Spleen (tissue), 11 donors: ENCODE data around the gene CMTM6. TPM values are rescaled to one million over a fixed set of nuclear protein-coding genes. Genes with fewer than 3 reads are reported as not detected.

Experiments
- DNase-seq: peaks from one replicate; pipeline ENCODE4 v3.0.0-alpha.2; 2020
- H3K27ac ChIP-seq, 8 donors: fragments of 200-600 bp; sonication (generic) in 7 of 8; 1 replicate in 4 of 8; 2 replicates in 4 of 8; pipeline versions ENCODE4 v1.5.0 to v1.8.0; 2016 to 2021; ENCODE audit warnings: inconsistent platforms in 4 of 8, mild to moderate bottlenecking in 4 of 8, moderate library complexity in 1 of 8
- H3K27me3 ChIP-seq, 7 donors: fragments of 200-600 bp; sonication (generic) in 6 of 7; replicated peaks in 1 of 7; 1 replicate in 4 of 7; 2 replicates in 3 of 7; pipeline versions ENCODE4 v1.5.0 to v1.8.0; 2016 to 2021; ENCODE audit warnings: inconsistent platforms in 3 of 7, mild to moderate bottlenecking in 1 of 7
- H3K36me3 ChIP-seq, 6 donors: fragments of 200-600 bp; sonication (generic) in 5 of 6; 1 replicate in 4 of 6; 2 replicates in 2 of 6; pipeline versions ENCODE4 v1.5.0 to v1.8.0; 2016 to 2021; ENCODE audit warnings: inconsistent platforms in 2 of 6
- H3K4me1 ChIP-seq, 6 donors: fragments of 200-600 bp; sonication (generic) in 5 of 6; 1 replicate in 3 of 6; 2 replicates in 3 of 6; pipeline versions ENCODE4 v1.5.0 to v1.8.0; 2016 to 2021; ENCODE audit warnings: inconsistent platforms in 3 of 6
- H3K4me3 ChIP-seq, 8 donors: fragments of 200-600 bp; sonication (generic) in 7 of 8; 1 replicate in 4 of 8; 2 replicates in 4 of 8; pipeline versions ENCODE4 v1.5.0 to v1.8.0; 2016 to 2021; ENCODE audit warnings: inconsistent platforms in 4 of 8, mild to moderate bottlenecking in 4 of 8, moderate library complexity in 2 of 8
- H3K9me3 ChIP-seq, 8 donors: fragments of 200-600 bp; sonication (generic) in 7 of 8; 1 replicate in 4 of 8; 2 replicates in 4 of 8; pipeline versions ENCODE4 v1.5.0 to v1.8.0; 2016 to 2021; ENCODE audit warnings: inconsistent platforms in 4 of 8
- POLR2A ChIP-seq, 3 donors: fragments of 450-650 bp; IDR thresholded peaks; one replicate each; pipeline ENCODE4 v1.5.1; 2017; ENCODE audit warnings: antibody characterized with exemption in 3 of 3, mild to moderate bottlenecking in 1 of 3
- POLR2AphosphoS5 ChIP-seq, 3 donors: sonication (generic); formaldehyde crosslinking; IDR thresholded peaks; one replicate each; pipeline ENCODE4 v1.5.1; 2017; ENCODE audit warnings: antibody characterized with exemption in 3 of 3
- WGBS, 5 donors: extraction: QIAGEN DNeasy Blood & Tissue Kit in 3 of 5; methylation state at CpG; one replicate each; pipeline versions ENCODE4 v1.1.5 to v1.1.7; 2013 to 2018; 5-methylcytosine and 5-hydroxymethylcytosine counted together
- intact Hi-C: fragments of 100-400 bp; cut with DNase I; formaldehyde crosslinking; loops from one replicate; pipeline ENCODE4 v1.15.0; 2023; ENCODE audit warnings: low total_unique reads
- polyA plus RNA-seq, 3 donors: library from polyadenylated mRNA; stranded (reverse); fragments of 200-250 nt; gene quantifications; one replicate each; pipeline ENCODE4 v1.2.1, GENCODE V29; 2013
- total RNA-seq, 7 donors: library from RNA; depleted of rRNA in 3 of 7; stranded (reverse); fragments of >200 nt in 3 of 7; fragmentation: NEBNext Ultra II Directional in 4 of 7; extraction: Animal tissue kit (Norgen Biotek cat#: 25700) in 4 of 7; gene quantifications; one replicate each; pipeline versions ENCODE4 v1.1.0 to v1.2.1, GENCODE V29; 2016 to 2021
- TF ChIP-seq, protein P1 (sequence below), 11 experiments: fragments of 200-600 bp in 7 of 11; fragments of 450-650 bp in 4 of 11; sonication (generic) in 4 of 11; IDR thresholded peaks in 8 of 11; conservative IDR thresholded peaks in 3 of 11; 1 replicate in 7 of 11; 2 replicates in 4 of 11; pipeline versions ENCODE4 v1.4.0 to v1.8.0; 2016 to 2021; ENCODE audit warnings: antibody characterized with exemption in 11 of 11, inconsistent platforms in 4 of 11, mild to moderate bottlenecking in 1 of 11
- donor health status: healthy with polysubstance abuse.
- donor health status: DM: no; HTN: no; CAD: no; lungs with moderate emphysema.
- donor health status: DM: no; HTN: no; CAD: no.
- donor health status: Bipolar disorder and iron deficiency.
- donor health status: healthy.
- donor health status: DM: no; HTN: no; CAD: no.
- donor health status: DM: yes; HTN: yes; CAD: no.

The CMTM6 gene
- total and polyA plus RNA-seq, 10 donors, result 26.6 to 116 (median 75.4) TPM

DNA sequence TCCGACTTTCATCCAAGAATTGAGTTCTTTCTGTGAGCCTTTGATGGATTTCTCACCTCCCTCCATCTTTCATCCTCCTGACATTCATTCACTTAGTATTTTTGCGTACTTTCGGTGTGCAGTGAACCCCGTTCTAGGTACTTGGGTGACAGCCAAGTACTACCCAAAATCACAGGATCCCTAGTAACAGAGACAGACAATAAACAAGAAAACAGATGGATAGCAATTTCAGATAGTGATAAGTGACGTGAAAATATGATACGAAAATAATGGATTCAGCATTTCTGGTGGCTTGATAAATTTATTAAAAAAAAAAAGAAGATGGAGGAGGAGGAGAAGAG is 264 bp upstream of the CMTM6 start:
- TF ChIP-seq POLR2A (IDR thresholded peaks at IDR 0.05) (no peak), POLR2AphosphoS5 (IDR thresholded peaks at IDR 0.05) (no peak)

GRCh38 chr3:32501783-32502117 is 902 bp downstream of the CMTM6 start:
- intact Hi-C loops, result no loop called here
- Histone ChIP-seq H3K4me3 (peak overlapping the region; percentile 65 to 98 (median 87)), H3K27ac (peak overlapping the region; percentile 90 to 100 (median 99)), H3K9me3 (no peaks in the 10 kb centered on the region), H3K36me3 (peaks cover 0 to 7% (median 0%) of the 10 kb centered on the region in 6 donors), H3K27me3 (no peaks in the 10 kb centered on the region), H3K4me1 (peaks cover 8 to 59% (median 51%) of the 10 kb centered on the region in 6 donors)
- 1 to 6% (median 4%) methylated on average over 4 of the region's 4 CpGs for WGBS, 5 donors
- no peak for DNase-seq
- TF ChIP-seq POLR2A (IDR thresholded peaks at IDR 0.05) (no peak), POLR2AphosphoS5 (IDR thresholded peaks at IDR 0.05) (no peak)
- TF ChIP-seq, protein P1, sequence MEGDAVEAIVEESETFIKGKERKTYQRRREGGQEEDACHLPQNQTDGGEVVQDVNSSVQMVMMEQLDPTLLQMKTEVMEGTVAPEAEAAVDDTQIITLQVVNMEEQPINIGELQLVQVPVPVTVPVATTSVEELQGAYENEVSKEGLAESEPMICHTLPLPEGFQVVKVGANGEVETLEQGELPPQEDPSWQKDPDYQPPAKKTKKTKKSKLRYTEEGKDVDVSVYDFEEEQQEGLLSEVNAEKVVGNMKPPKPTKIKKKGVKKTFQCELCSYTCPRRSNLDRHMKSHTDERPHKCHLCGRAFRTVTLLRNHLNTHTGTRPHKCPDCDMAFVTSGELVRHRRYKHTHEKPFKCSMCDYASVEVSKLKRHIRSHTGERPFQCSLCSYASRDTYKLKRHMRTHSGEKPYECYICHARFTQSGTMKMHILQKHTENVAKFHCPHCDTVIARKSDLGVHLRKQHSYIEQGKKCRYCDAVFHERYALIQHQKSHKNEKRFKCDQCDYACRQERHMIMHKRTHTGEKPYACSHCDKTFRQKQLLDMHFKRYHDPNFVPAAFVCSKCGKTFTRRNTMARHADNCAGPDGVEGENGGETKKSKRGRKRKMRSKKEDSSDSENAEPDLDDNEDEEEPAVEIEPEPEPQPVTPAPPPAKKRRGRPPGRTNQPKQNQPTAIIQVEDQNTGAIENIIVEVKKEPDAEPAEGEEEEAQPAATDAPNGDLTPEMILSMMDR (IDR thresholded peaks at IDR 0.05 in 8 of 11, conservative IDR thresholded peaks at IDR 0.05 in 3 of 11), result no peak

More for the DNA sequence above, 264 bp upstream of the CMTM6 start:
- Histone ChIP-seq H3K27me3 (no peaks in the 10 kb centered on the region), H3K36me3 (peaks cover 0 to 4% (median 0%) of the 10 kb centered on the region in 6 donors), H3K4me3 (peak overlapping the region; percentile 65 to 98 (median 87)), H3K4me1 (peaks cover 8 to 49% (median 43%) of the 10 kb centered on the region in 6 donors), H3K27ac (peak overlapping the region; percentile 90 to 100 (median 99)), H3K9me3 (no peaks in the 10 kb centered on the region)
- 0 to 4% (median 1%) methylated on average over 6 of the region's 6 CpGs for WGBS, 5 donors
- intact Hi-C loops, result no loop called here
- DNase-seq, result no peak

GRCh38 chr3:32500880-32501782 is 1.5 kb downstream of the CMTM6 start:
- TF ChIP-seq, protein P1 (IDR thresholded peaks at IDR 0.05 in 8 of 11, conservative IDR thresholded peaks at IDR 0.05 in 3 of 11), result no peak
- TF ChIP-seq POLR2A (IDR thresholded peaks at IDR 0.05), result no peak
- no peak for TF ChIP-seq POLR2AphosphoS5 (IDR thresholded peaks at IDR 0.05)
- H3K4me1 ChIP-seq, result peaks cover 8 to 65% (median 56%) of the 10 kb centered on the region in 6 donors
- peak overlapping the region; percentile 90 to 100 (median 99) for H3K27ac ChIP-seq
- peaks cover 0 to 10% (median 0%) of the 10 kb centered on the region in 6 donors for H3K36me3 ChIP-seq
- intact Hi-C loops, result no loop called here
- peak overlapping the region; percentile 65 to 98 (median 87) for H3K4me3 ChIP-seq
- H3K27me3 ChIP-seq, result no peaks in the 10 kb centered on the region
- peak; percentile 85 for DNase-seq
- H3K9me3 ChIP-seq, result no peaks in the 10 kb centered on the region
- 57 to 80% (median 63%) methylated on average over 25 of the region's 25 CpGs for WGBS, 5 donors

GRCh38 chr3:32500231-32500630 is 2.4 kb downstream of the CMTM6 start:
- peak overlapping the region in 3 of 8 donors; percentile 75 to 91 (median 90) for H3K4me3 ChIP-seq
- peak overlapping the region in 5 of 8 donors; percentile 99 to 100 (median 99) for H3K27ac ChIP-seq
- no peak for TF ChIP-seq POLR2A (IDR thresholded peaks at IDR 0.05)
- no peak for TF ChIP-seq POLR2AphosphoS5 (IDR thresholded peaks at IDR 0.05)
- TF ChIP-seq, protein P1 (IDR thresholded peaks at IDR 0.05 in 8 of 11, conservative IDR thresholded peaks at IDR 0.05 in 3 of 11), result no peak
- H3K4me1 ChIP-seq, result peaks cover 8 to 74% (median 64%) of the 10 kb centered on the region in 6 donors
- 62 to 82% (median 68%) methylated on average over 2 of the region's 2 CpGs for WGBS, 5 donors
- no peaks in the 10 kb centered on the region for H3K27me3 ChIP-seq
- H3K9me3 ChIP-seq, result no peaks in the 10 kb centered on the region
- intact Hi-C loops, result no loop called here
- H3K36me3 ChIP-seq, result peaks cover 0 to 14% (median 0%) of the 10 kb centered on the region in 6 donors
- DNase-seq, result no peak
